HCT116 (cell line): ENCODE results near the gene TMC3. TPM values are rescaled to one million over a fixed set of nuclear protein-coding genes. Genes with fewer than 3 reads are reported as not detected.

Experiments used
- ATAC-seq: fragments of 200-7000 bp; cut with Tn5 transposase; 2 replicates; pipeline ENCODE4 v1.9.1; 2020; ENCODE audit warnings: mild to moderate bottlenecking, moderate library complexity
- BruUV-seq: library from RNA; stranded (reverse); fragments of 400-500 nt; replicated peaks from 2 replicates; lab custom pipeline; 2021; lab: Mats Ljungman, UMichigan
- CTCF ChIA-PET: fragments of 300-600 bp; sonication (Branson Sonifier 250); formaldehyde crosslinking; loops from one replicate; lab custom pipeline; 2021; ENCODE audit warnings: antibody characterized with exemption; lab: Charles Lee
- POLR2A ChIA-PET: fragments of 300-600, 350-600 bp; sonication (Branson Sonifier 250); formaldehyde crosslinking; loops from one replicate; lab custom pipeline; 2021; ENCODE audit warnings: antibody characterized with exemption; lab: Charles Lee
- RAD21 ChIA-PET, 2 experiments: fragments of 300-600 bp; sonication (Branson Sonifier 250); formaldehyde crosslinking; loops; one replicate each; lab custom pipeline; 2023; ENCODE audit warnings: low total read pairs in 2 of 2; ENCODE audit not compliant: uncharacterized antibody in 2 of 2, unreplicated experiment in 2 of 2, low non-redundant PET in 1 of 2; lab: Charles Lee
- DNase-seq: peaks from one replicate; pipeline ENCODE4 v3.0.0-alpha.2; 2010; ENCODE audit warnings: low read depth, low spot score
- H2AFZ ChIP-seq: fragments of 200-600 bp; shearing (Covaris generic), sonication (generic); 2 replicates; pipeline ENCODE4 v1.6.1; 2017; ENCODE audit warnings: low read depth, mixed run types, mixed read lengths, antibody characterized with exemption, low read length; ENCODE audit not compliant: poor library complexity, severe bottlenecking
- H3K27ac ChIP-seq: 2 replicates; pipeline ENCODE4 v1.5.1; 2012; ENCODE audit warnings: low read depth, low read length
- H3K27me3 ChIP-seq: fragments of 200-600 bp; sonication (generic); 2 replicates; pipeline ENCODE4 v1.6.1; 2016; ENCODE audit warnings: mixed run types, low read length, mixed read lengths; ENCODE audit not compliant: insufficient read depth
- H3K36me3 ChIP-seq, 2 experiments: fragments of 200-500 bp in 1 of 2; fragments of 200-600 bp in 1 of 2; sonication (Bioruptor generic) in 1 of 2; sonication (generic) in 1 of 2; 2 replicates each; pipeline versions ENCODE4 v1.5.1 to v1.6.1; 2014 to 2016; ENCODE audit warnings: low read length in 2 of 2, inconsistent platforms in 1 of 2, mixed read lengths in 1 of 2, mixed run types in 1 of 2; ENCODE audit not compliant: insufficient read depth in 2 of 2, control insufficient read depth in 1 of 2
- H3K4me1 ChIP-seq, 2 experiments: fragments of 200-600 bp in 1 of 2; sonication (generic) in 1 of 2; 2 replicates each; pipeline versions ENCODE4 v1.5.1 to v1.6.1; 2012 to 2017; ENCODE audit warnings: low read length in 2 of 2, inconsistent platforms in 1 of 2, mild to moderate bottlenecking in 1 of 2, mixed read lengths in 1 of 2, mixed run types in 1 of 2, moderate library complexity in 1 of 2; ENCODE audit not compliant: insufficient read depth in 2 of 2, control insufficient read depth in 1 of 2
- H3K4me2 ChIP-seq: fragments of 200-600 bp; sonication (generic); 2 replicates; pipeline ENCODE4 v1.6.1; 2017; ENCODE audit warnings: mixed run types, low read length, mixed read lengths
- H3K4me3 ChIP-seq, 2 experiments: fragments of 200-600 bp in 1 of 2; sonication (generic) in 1 of 2; replicated peaks in 1 of 2; 2 replicates each; pipeline ENCODE4 v1.5.1; 2011 to 2016; ENCODE audit warnings: low read length in 2 of 2, control low read depth in 1 of 2, low read depth in 1 of 2, mild to moderate bottlenecking in 1 of 2, mixed read lengths in 1 of 2, mixed run types in 1 of 2
- H3K79me2 ChIP-seq: fragments of 200-600 bp; sonication (generic); 2 replicates; pipeline ENCODE4 v1.6.1; 2017; ENCODE audit warnings: mild to moderate bottlenecking, mixed run types, low read length, moderate library complexity, mixed read lengths; ENCODE audit not compliant: insufficient read depth
- H3K9ac ChIP-seq: fragments of 200-600 bp; sonication (generic); 2 replicates; pipeline ENCODE4 v1.6.1; 2016; ENCODE audit warnings: low read length, mixed read lengths
- H3K9me2 ChIP-seq: fragments of 200-600 bp; sonication (generic), shearing (Covaris generic); 2 replicates; pipeline ENCODE4 v1.6.1; 2017; ENCODE audit warnings: mixed run types, mild to moderate bottlenecking, moderate library complexity; ENCODE audit not compliant: insufficient read depth
- H3K9me3 ChIP-seq, 2 experiments: fragments of 200-500 bp in 1 of 2; fragments of 200-600 bp in 1 of 2; sonication (Bioruptor generic) in 1 of 2; sonication (generic) in 1 of 2; 2 replicates each; pipeline ENCODE4 v1.6.1; 2014 to 2017; ENCODE audit warnings: low read length in 2 of 2, mixed read lengths in 2 of 2, inconsistent platforms in 1 of 2, low read depth in 1 of 2, mild to moderate bottlenecking in 1 of 2, mixed run types in 1 of 2, moderate library complexity in 1 of 2; ENCODE audit not compliant: control insufficient read depth in 1 of 2, insufficient read depth in 1 of 2
- H4K20me1 ChIP-seq: fragments of 200-600 bp; sonication (generic), shearing (Covaris generic); 2 replicates; pipeline ENCODE4 v1.6.1; 2017; ENCODE audit warnings: mixed run types, mild to moderate bottlenecking, moderate library complexity; ENCODE audit not compliant: insufficient read depth
- CBX3 ChIP-seq: IDR thresholded peaks from 2 replicates; pipeline ENCODE4 v1.6.1; 2012; ENCODE audit warnings: low read depth
- CEBPB ChIP-seq: IDR thresholded peaks from 2 replicates; pipeline ENCODE4 v1.6.1; 2012; ENCODE audit warnings: low read depth
- CTCF ChIP-seq, 3 experiments: fragments of 200-600 bp in 1 of 3; sonication (generic) in 1 of 3; IDR thresholded peaks in 2 of 3; conservative IDR thresholded peaks in 1 of 3; 2 replicates each; pipeline ENCODE4 v1.5.1; 2012 to 2017; ENCODE audit warnings: low read depth in 2 of 3, low read length in 2 of 3, antibody characterized with exemption in 1 of 3, borderline replicate concordance in 1 of 3, control low read depth in 1 of 3, mild to moderate bottlenecking in 1 of 3, mixed read lengths in 1 of 3, mixed run types in 1 of 3, moderate library complexity in 1 of 3; ENCODE audit not compliant: insufficient read depth in 1 of 3
- EGR1 ChIP-seq: IDR thresholded peaks from 2 replicates; pipeline ENCODE4 v1.6.1; 2012; ENCODE audit warnings: low read depth
- ELF1 ChIP-seq: IDR thresholded peaks from 2 replicates; pipeline ENCODE4 v1.6.1; 2012; ENCODE audit warnings: low read depth, borderline replicate concordance
- EZH2phosphoT487 ChIP-seq: fragments of 200-600 bp; IDR thresholded peaks from 2 replicates; pipeline ENCODE4 v1.6.1; 2018; ENCODE audit warnings: antibody characterized with exemption, borderline replicate concordance
- FOSL1 ChIP-seq: IDR thresholded peaks from 2 replicates; pipeline ENCODE4 v1.6.1; 2012; ENCODE audit warnings: low read depth
- MAX ChIP-seq: IDR thresholded peaks from 2 replicates; pipeline ENCODE4 v1.6.1; 2012
- POLR2AphosphoS5 ChIP-seq: IDR thresholded peaks from 2 replicates; pipeline ENCODE4 v1.6.1; 2011; ENCODE audit warnings: mild to moderate bottlenecking, low read depth, low read length, moderate library complexity
- RAD21 ChIP-seq: IDR thresholded peaks from 2 replicates; pipeline ENCODE4 v1.6.1; 2012; ENCODE audit warnings: low read depth, mild to moderate bottlenecking
- SP1 ChIP-seq: IDR thresholded peaks from 2 replicates; pipeline ENCODE4 v1.6.1; 2012; ENCODE audit warnings: low read depth
- TCF7L2 ChIP-seq: IDR thresholded peaks from 2 replicates; pipeline ENCODE4 v1.7.0; 2011; ENCODE audit warnings: borderline replicate concordance, inconsistent platforms; ENCODE audit not compliant: insufficient read depth, insufficient read length; ENCODE audit errors: extremely low read depth
- YY1 ChIP-seq: IDR thresholded peaks from 2 replicates; pipeline ENCODE4 v1.6.1; 2011; ENCODE audit warnings: low read length, low read depth, moderate library complexity, mild to moderate bottlenecking; ENCODE audit not compliant: insufficient replicate concordance; ENCODE audit errors: extremely low read depth
- ZBTB33 ChIP-seq: IDR thresholded peaks from 2 replicates; pipeline ENCODE4 v1.6.1; 2011; ENCODE audit warnings: mild to moderate bottlenecking, low read length, moderate library complexity; ENCODE audit not compliant: insufficient replicate concordance; ENCODE audit errors: extremely low read depth
- ZFX ChIP-seq: fragments of 450-650 bp; IDR thresholded peaks from 2 replicates; pipeline ENCODE4 v1.6.1; 2017
- ZNF274 ChIP-seq: fragments of 200-500 bp; sonication (Bioruptor generic); IDR thresholded peaks from 2 replicates; pipeline ENCODE4 v1.6.1; 2014; ENCODE audit warnings: mild to moderate bottlenecking, low read depth, low read length, inconsistent platforms
- intact Hi-C: fragments of 100-400 bp; cut with micrococcal nuclease; formaldehyde crosslinking; loops from 2 replicates; pipeline ENCODE4 v1.10.0; 2022
- total RNA-seq: library from RNA; stranded (reverse); gene quantifications from one replicate; pipeline ENCODE4 v1.2.1, GENCODE V29; 2021; ENCODE audit not compliant: unreplicated experiment
- TF ChIP-seq, protein P1 (sequence below): IDR thresholded peaks from 2 replicates; pipeline ENCODE4 v1.6.1; 2012

TMC3 gene
- total RNA-seq, 1 experiment from 2014 or later: not detected

GRCh38 chr15:81338170-81339007 is 35.6 kb downstream of the TMC3 start:
- CTCF ChIA-PET: interaction anchor here (0.9 kb wide), 1 partner anchor 72 kb away, joined by 4 read pairs; no protein-coding TSS in a partner anchor
- no peaks in the 10 kb centered on the region for H3K79me2 ChIP-seq
- POLR2A ChIA-PET: interaction anchor here (0.9 to 1.6 kb wide), 3 partner anchors 14 to 19 kb away, joined by 3 to 5 read pairs (median 3); partner anchors contain the start of gene STARD5
- H3K4me3 ChIP-seq: no peak overlapping the region
- H4K20me1 ChIP-seq: no peaks in the 10 kb centered on the region
- RAD21 ChIA-PET: no interaction called here
- H3K27me3 ChIP-seq: no peaks in the 10 kb centered on the region
- no peaks in the 10 kb centered on the region for H3K9me3 ChIP-seq
- H3K27ac ChIP-seq: no peak overlapping the region
- no TSS peak for BruUV-seq
- intact Hi-C loops: no loop called here
- peaks cover 15 to 16% of the 10 kb centered on the region in 2 experiments for H3K4me1 ChIP-seq
- H3K9ac ChIP-seq: no peak overlapping the region
- DNase-seq: peak; percentile 2
- H2AFZ ChIP-seq: peak overlapping the region; percentile 43
- no peaks in the 10 kb centered on the region for H3K36me3 ChIP-seq
- H3K9me2 ChIP-seq: no peaks in the 10 kb centered on the region
- peak overlapping the region; percentile 49 for H3K4me2 ChIP-seq
- peak; percentile 59 for ATAC-seq
- TF ChIP-seq, protein P1, sequence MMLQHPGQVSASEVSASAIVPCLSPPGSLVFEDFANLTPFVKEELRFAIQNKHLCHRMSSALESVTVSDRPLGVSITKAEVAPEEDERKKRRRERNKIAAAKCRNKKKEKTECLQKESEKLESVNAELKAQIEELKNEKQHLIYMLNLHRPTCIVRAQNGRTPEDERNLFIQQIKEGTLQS: no peak
- TF ChIP-seq MAX (no peak), RAD21 (no peak), ZNF274 (no peak), FOSL1 (peak; percentile 16; the same call in 1 of the 2 replicates), CTCF (IDR thresholded peaks at IDR 0.05 in 2 of 3, conservative IDR thresholded peaks at IDR 0.05 in 1 of 3; ENCODE audit: borderline replicate concordance in 1 of 3, insufficient read depth in 1 of 3, low read depth in 2 of 3, low read length in 2 of 3) (no peak), ZFX (no peak), CBX3 (no peak), TCF7L2 (no peak), EZH2phosphoT487 (no peak), EGR1 (no peak), ZBTB33 (no peak), ELF1 (no peak), POLR2AphosphoS5 (no peak), CEBPB (peak; percentile 81), SP1 (peak; percentile 37; the same call in 1 of the 2 replicates), YY1 (no peak)
